ENCODE measurements around the gene AHCYL1. TPM values are rescaled to one million over a fixed set of nuclear protein-coding genes. Genes with fewer than 3 reads are reported as not detected.
A peak's percentile ranks its signal among the peaks of the same experiment; 100 is the strongest.

Gene AHCYL1
- total RNA-seq, 4 donors from 2014 or later, result 90.3 to 200 (median 118) TPM

- no peaks in the 10 kb centered on the region for H3K27me3 ChIP-seq
- 79 to 94% methylated on average over 3 to 4 of the region's 4 CpGs for WGBS, 2 donors
- H3K9me3 ChIP-seq, result no peaks in the 10 kb centered on the region
- H3K4me1 ChIP-seq, result no peaks in the 10 kb centered on the region
- TF ChIP-seq CTCF (IDR thresholded peaks at IDR 0.05) (no peak), POLR2A (IDR thresholded peaks at IDR 0.05) (no peak)
- H3K4me3 ChIP-seq (replicated peaks in 1 of 3), result no peak overlapping the region
- peaks cover 74 to 89% of the 10 kb centered on the region in 2 donors for H3K36me3 ChIP-seq
- intact Hi-C loops (cut with DNase I), result no loop called here
- no peak overlapping the region for H3K27ac ChIP-seq
- no peak for DNase-seq
Observed at GRCh38 chr1:110050602-110051261, 66.2 kb downstream of the AHCYL1 start.

- H3K4me3 ChIP-seq (replicated peaks in 1 of 3), result no peak overlapping the region
- no peak for DNase-seq
- no peak for TF ChIP-seq CTCF (IDR thresholded peaks at IDR 0.05)
- no peak for TF ChIP-seq POLR2A (IDR thresholded peaks at IDR 0.05)
- no peaks in the 10 kb centered on the region for H3K27me3 ChIP-seq
- H3K36me3 ChIP-seq, result peaks cover 75 to 90% of the 10 kb centered on the region in 2 donors
- H3K4me1 ChIP-seq, result no peaks in the 10 kb centered on the region
- H3K9me3 ChIP-seq, result no peaks in the 10 kb centered on the region
- intact Hi-C loops (cut with DNase I), result no loop called here
- no peak overlapping the region for H3K27ac ChIP-seq
- WGBS, 2 donors, result 80 to 87% methylated on average over 2 of the region's 2 CpGs
Observed at GRCh38 chr1:110051262-110051648, 66.7 kb downstream of the AHCYL1 start.

GRCh38 chr1:110053552-110054428, 69.2 kb downstream of the AHCYL1 start:
- DNase-seq, result peak; percentile 60 to 68

GRCh38 chr1:110055493-110056284, 71.1 kb downstream of the AHCYL1 start:
- no peak overlapping the region for H3K4me3 ChIP-seq (replicated peaks in 1 of 3)
- peaks cover 60 to 72% of the 10 kb centered on the region in 2 donors for H3K36me3 ChIP-seq
- H3K27me3 ChIP-seq, result no peaks in the 10 kb centered on the region
- intact Hi-C loops (cut with DNase I), result loop anchor here (5.0 kb wide), 1 partner anchor 47 kb away; no protein-coding TSS in a partner anchor
- no peaks in the 10 kb centered on the region for H3K4me1 ChIP-seq
- 92 to 95% methylated on average over 5 of the region's 5 CpGs for WGBS, 2 donors
- no peak for TF ChIP-seq CTCF (IDR thresholded peaks at IDR 0.05)
- no peaks in the 10 kb centered on the region for H3K9me3 ChIP-seq
- no peak overlapping the region for H3K27ac ChIP-seq
- DNase-seq, result no peak

More at GRCh38 chr1:110053552-110054428, 69.2 kb downstream of the AHCYL1 start:
- Histone ChIP-seq H3K4me3 (replicated peaks in 1 of 3) (no peak overlapping the region), H3K27ac (no peak overlapping the region), H3K4me1 (no peaks in the 10 kb centered on the region), H3K27me3 (no peaks in the 10 kb centered on the region), H3K36me3 (peaks cover 65 to 84% of the 10 kb centered on the region in 2 donors), H3K9me3 (no peaks in the 10 kb centered on the region)
- 67 to 71% methylated on average over 8 to 9 of the region's 16 CpGs for WGBS, 2 donors
- intact Hi-C loops (cut with DNase I), result no loop called here
- no peak for TF ChIP-seq POLR2A (IDR thresholded peaks at IDR 0.05)
- TF ChIP-seq CTCF (IDR thresholded peaks at IDR 0.05), result peak; percentile 66 to 96 (median 79)

All from thyroid gland (tissue), 4 donors.